Stimulated activated CD4-positive, alpha-beta T cell treated with anti-CD3 and anti-CD28 coated beads, Interleukin-15, amount 100 ng/mL, for 1 hour (primary cell): Measurements from ENCODE around the gene C1orf167.
"Not testable (repeated sequence)": the region's sequence is repeated elsewhere in the genome, so short reads cannot be mapped to it uniquely, and the experiment has no call there.

Experiments
- DNase-seq, 2 donors: peaks; one replicate each; pipeline ENCODE4 v3.0.0-alpha.2; 2020; ENCODE audit warnings: low read depth in 1 of 2, low spot score in 1 of 2

The C1orf167 gene

GRCh38 chr1:11800756-11801433 is 38.9 kb downstream of the C1orf167 start:
- no peak for DNase-seq

- no peak for DNase-seq
Observed at GRCh38 chr1:11802616-11802972, 40.6 kb downstream of the C1orf167 start.

GRCh38 chr1:11802973-11803885 is 41.2 kb downstream of the C1orf167 start:
- peak; percentile 42 to 50 for DNase-seq

GRCh38 chr1:11803924-11804665 is 42.1 kb downstream of the C1orf167 start:
- DNase-seq, result not testable (repeated sequence)

GRCh38 chr1:11804666-11805421 is 42.9 kb downstream of the C1orf167 start:
- no peak for DNase-seq

- DNase-seq, result peak; percentile 94 to 96
Observed at GRCh38 chr1:11805422-11806306, 43.7 kb downstream of the C1orf167 start, which contains the start of the genes CLCN6 and MTHFR. Gene CLCN6, plus strand, starts transcription at chr1:11806191. Its CDS starts 72 bp downstream, at chr1:11806263. Gene MTHFR, minus strand, starts transcription at chr1:11805964. Its CDS starts 2,848 bp downstream, at chr1:11803116.

GRCh38 chr1:11806307-11806936 is 44.4 kb downstream of the C1orf167 start:
- DNase-seq, result no peak

- no peak for DNase-seq
Observed at GRCh38 chr1:11807133-11807532, 45.1 kb downstream of the C1orf167 start.

GRCh38 chr1:11813021-11813420 is 51.0 kb downstream of the C1orf167 start:
- DNase-seq, result no peak

GRCh38 chr1:11817192-11817591 is 55.2 kb downstream of the C1orf167 start:
- no peak for DNase-seq

- DNase-seq, result no peak
Observed at GRCh38 chr1:11822091-11822490, 60.1 kb downstream of the C1orf167 start.

GRCh38 chr1:11823366-11824137 is 61.6 kb downstream of the C1orf167 start:
- no peak for DNase-seq

- no peak for DNase-seq
Observed at GRCh38 chr1:11825131-11825530, 63.1 kb downstream of the C1orf167 start.

- no peak for DNase-seq
Observed at GRCh38 chr1:11826946-11827345, 65.0 kb downstream of the C1orf167 start.

- no peak for DNase-seq
Observed at GRCh38 chr1:11828511-11828910, 66.5 kb downstream of the C1orf167 start.

GRCh38 chr1:11831945-11832725 is 70.1 kb downstream of the C1orf167 start:
- DNase-seq, result no peak

GRCh38 chr1:11833497-11833896 is 71.5 kb downstream of the C1orf167 start:
- no peak for DNase-seq

- no peak for DNase-seq
Observed at GRCh38 chr1:11833900-11834299, 71.9 kb downstream of the C1orf167 start.
